HUES64 (cell line): ENCODE measurements around the gene ZSCAN26.
"Not testable (repeated sequence)": the region's sequence is repeated elsewhere in the genome, so short reads cannot be mapped to it uniquely, and the experiment has no call there.

Experiments
- H3K27ac ChIP-seq: 2 replicates; pipeline ENCODE4 v1.7.0; 2013; ENCODE audit warnings: low read depth, low read length, inconsistent platforms
- H3K27me3 ChIP-seq: 2 replicates; pipeline ENCODE4 v1.6.1; 2013; ENCODE audit warnings: mild to moderate bottlenecking, low read length; ENCODE audit not compliant: insufficient read depth
- H3K36me3 ChIP-seq: 2 replicates; pipeline ENCODE4 v1.6.1; 2013; ENCODE audit warnings: mild to moderate bottlenecking, low read length; ENCODE audit not compliant: insufficient read depth
- H3K4me1 ChIP-seq: 2 replicates; pipeline ENCODE4 v1.6.1; 2013; ENCODE audit warnings: mild to moderate bottlenecking, low read length, moderate library complexity; ENCODE audit not compliant: insufficient read depth
- H3K4me3 ChIP-seq: 2 replicates; pipeline ENCODE4 v1.5.1; 2013; ENCODE audit warnings: mild to moderate bottlenecking, low read length, moderate library complexity
- H3K9ac ChIP-seq: 2 replicates; pipeline ENCODE4 v1.6.1; 2013; ENCODE audit warnings: mild to moderate bottlenecking, low read depth, low read length
- H3K9me3 ChIP-seq: 2 replicates; pipeline ENCODE4 v1.6.1; 2013; ENCODE audit warnings: low read depth, low read length; ENCODE audit not compliant: insufficient read depth
- WGBS: fragments of 150-250, 120-280 bp; methylation state at CpG from one replicate; pipeline ENCODE4 v1.1.7; 2013; ENCODE audit warnings: missing lambda C conversion rate; 5-methylcytosine and 5-hydroxymethylcytosine counted together

Gene ZSCAN26

DNA sequence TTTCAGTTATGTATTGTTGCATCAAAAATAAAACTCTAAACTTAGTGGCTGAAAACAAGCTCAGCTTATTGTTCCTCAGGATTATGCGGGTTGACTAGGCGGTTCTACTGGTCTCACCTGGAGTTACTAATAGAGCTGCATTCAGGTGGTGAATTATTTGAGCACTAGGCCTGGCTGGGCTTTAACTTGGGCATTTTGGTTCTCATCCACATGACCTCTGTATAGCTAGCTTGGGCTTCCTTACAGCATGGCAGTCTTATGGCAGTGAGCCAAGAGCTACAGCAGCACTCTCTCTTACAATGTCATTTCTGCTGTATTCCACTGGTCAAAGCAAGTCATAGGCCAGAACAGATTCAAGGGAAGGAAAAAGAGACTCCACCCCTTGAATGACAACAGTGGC is 16.0 kb downstream of the ZSCAN26 start:
- Histone ChIP-seq H3K36me3 (peaks cover 41% of the 10 kb centered on the region), H3K9me3 (no peaks in the 10 kb centered on the region), H3K9ac (no peak overlapping the region), H3K4me1 (peaks cover 15% of the 10 kb centered on the region), H3K4me3 (peak overlapping the region; percentile 97; the same call in 1 of the 2 replicates), H3K27me3 (0 out of 2 replicates have a peak, but pooled peaks cover 3% of the 10 kb centered on the region), H3K27ac (no peak overlapping the region)
- 94% methylated on average over 2 of the region's 2 CpGs for WGBS

DNA sequence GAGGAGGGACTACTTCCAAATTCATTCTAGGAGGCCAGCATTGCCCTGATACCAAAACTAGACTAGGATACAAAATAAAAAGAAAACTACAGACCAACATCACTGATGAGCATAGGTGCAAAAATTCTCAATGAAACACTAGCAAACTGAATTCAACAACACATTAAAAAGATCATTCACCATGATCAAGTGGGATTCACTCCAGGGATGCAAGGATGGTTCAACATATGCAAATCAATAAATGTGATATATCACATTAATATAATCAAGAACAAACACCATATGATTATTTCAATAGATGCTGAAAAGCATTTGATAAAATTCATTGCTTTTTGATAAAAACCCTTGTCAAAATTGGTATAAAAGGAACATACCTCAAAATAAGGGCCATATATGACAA is 24.6 kb downstream of the ZSCAN26 start:
- Histone ChIP-seq H3K27ac (no peak overlapping the region), H3K9me3 (no peaks in the 10 kb centered on the region), H3K36me3 (peaks cover 43% of the 10 kb centered on the region), H3K27me3 (no peaks in the 10 kb centered on the region), H3K9ac (no peak overlapping the region), H3K4me3 (no peak overlapping the region), H3K4me1 (no peaks in the 10 kb centered on the region)

DNA sequence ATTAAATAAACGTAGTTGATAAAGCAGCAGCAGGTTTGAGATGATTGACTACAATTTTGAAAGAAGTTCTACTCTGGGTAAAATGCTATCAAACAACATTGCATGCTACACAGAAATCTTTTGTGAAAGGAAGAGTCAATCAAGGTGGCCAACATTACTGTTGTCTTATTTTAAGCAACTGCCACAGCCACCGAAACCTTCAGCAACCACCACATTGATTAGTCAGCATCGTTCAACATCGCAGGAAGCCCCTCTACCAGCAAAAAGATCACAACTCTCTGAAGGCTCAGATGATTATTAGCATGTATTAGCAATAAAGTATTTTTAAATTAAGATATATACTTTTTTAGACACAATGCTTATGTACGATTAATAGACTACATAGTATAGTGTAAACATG is 28.4 kb downstream of the ZSCAN26 start:
- H3K36me3 ChIP-seq: peaks cover 29% of the 10 kb centered on the region
- 99% methylated on average over 4 of the region's 5 CpGs for WGBS
- H3K9ac ChIP-seq: no peak overlapping the region

DNA sequence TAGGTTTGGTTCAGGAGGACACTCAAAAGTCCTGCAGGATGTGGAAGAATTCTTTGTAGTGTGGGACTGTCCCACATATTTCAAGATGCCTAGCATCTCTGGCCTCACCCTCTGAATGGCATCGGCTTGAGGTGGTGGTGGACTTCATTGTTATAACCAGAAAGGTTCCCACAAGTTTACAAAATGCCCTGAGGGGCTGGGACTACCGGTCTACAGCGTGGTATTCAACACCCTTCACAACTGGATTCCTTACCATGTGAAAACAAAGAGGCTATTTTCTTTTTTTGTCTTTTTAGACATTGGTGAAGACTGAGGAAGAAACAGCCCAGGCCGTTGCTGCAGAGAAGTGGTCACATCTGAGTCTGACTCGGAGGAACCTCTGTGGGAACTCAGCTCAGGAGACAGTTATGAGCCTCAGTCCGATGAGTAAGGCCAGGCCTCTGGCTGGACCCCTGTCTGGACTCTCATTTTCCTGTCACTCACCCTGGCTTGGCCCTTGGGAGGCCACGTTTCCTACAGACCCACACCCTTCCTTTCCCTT is 29.6 kb downstream of the ZSCAN26 start:
- 88% methylated on average over 7 of the region's 7 CpGs for WGBS

More for the DNA sequence above, 28.4 kb downstream of the ZSCAN26 start:
- H3K4me1 ChIP-seq: no peaks in the 10 kb centered on the region
- H3K4me3 ChIP-seq: no peak overlapping the region
- no peaks in the 10 kb centered on the region for H3K27me3 ChIP-seq
- H3K9me3 ChIP-seq: no peaks in the 10 kb centered on the region
- H3K27ac ChIP-seq: no peak overlapping the region

DNA sequence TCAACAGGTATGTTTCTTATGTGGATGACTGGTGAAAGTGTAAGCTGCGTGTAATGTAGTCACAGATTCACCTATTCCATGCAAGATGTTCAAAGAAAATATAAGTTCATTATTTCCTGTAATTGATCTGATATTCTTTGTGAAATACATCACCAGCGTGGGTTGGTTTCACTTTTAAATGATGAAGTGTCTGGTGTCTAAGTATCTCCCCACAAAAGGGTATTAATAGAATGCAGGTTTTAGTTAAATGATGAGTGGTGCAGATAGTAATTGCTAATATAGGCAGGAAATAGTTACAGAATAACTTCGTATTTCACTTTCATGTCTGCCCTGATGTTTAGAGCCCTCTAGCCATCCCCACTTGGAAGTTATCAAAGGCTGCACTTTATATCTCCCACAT is 36.6 kb downstream of the ZSCAN26 start:
- H3K9me3 ChIP-seq: no peaks in the 10 kb centered on the region
- 100% methylated on average over 3 of the region's 3 CpGs for WGBS
- no peak overlapping the region for H3K9ac ChIP-seq
- no peak overlapping the region for H3K4me3 ChIP-seq
- H3K27ac ChIP-seq: no peak overlapping the region
- no peaks in the 10 kb centered on the region for H3K4me1 ChIP-seq
- no peaks in the 10 kb centered on the region for H3K27me3 ChIP-seq
- H3K36me3 ChIP-seq: peaks cover 16% of the 10 kb centered on the region

More for the DNA sequence above, 29.6 kb downstream of the ZSCAN26 start:
- no peak overlapping the region for H3K4me3 ChIP-seq
- no peaks in the 10 kb centered on the region for H3K27me3 ChIP-seq
- H3K27ac ChIP-seq: no peak overlapping the region
- peaks cover 34% of the 10 kb centered on the region for H3K36me3 ChIP-seq
- no peaks in the 10 kb centered on the region for H3K4me1 ChIP-seq
- H3K9ac ChIP-seq: no peak overlapping the region
- no peaks in the 10 kb centered on the region for H3K9me3 ChIP-seq

DNA sequence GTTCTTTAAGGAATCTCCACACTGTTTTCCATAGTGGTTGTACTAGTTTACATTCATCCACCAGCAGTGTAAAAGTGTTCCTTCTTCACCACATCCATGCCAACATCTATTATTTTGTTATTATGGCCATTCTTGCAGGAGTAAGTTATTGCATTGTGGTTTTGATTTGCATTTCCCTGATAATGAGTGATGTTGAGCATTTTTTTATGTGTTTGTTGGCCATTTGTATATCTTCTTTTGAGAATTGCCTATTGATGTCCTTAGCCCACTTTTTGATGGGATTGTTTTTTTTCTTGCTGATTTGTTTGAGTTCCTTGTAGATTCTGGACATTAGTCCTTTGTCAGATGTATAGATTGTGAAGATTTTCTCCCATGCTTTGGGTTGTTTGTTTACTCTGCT is 39.4 kb downstream of the ZSCAN26 start:
- not testable (repeated sequence) for H3K9me3 ChIP-seq, H3K36me3 ChIP-seq, H3K4me3 ChIP-seq, H3K27me3 ChIP-seq, H3K27ac ChIP-seq, H3K9ac ChIP-seq
- peaks cover 20% of the 10 kb centered on the region for H3K4me1 ChIP-seq

DNA sequence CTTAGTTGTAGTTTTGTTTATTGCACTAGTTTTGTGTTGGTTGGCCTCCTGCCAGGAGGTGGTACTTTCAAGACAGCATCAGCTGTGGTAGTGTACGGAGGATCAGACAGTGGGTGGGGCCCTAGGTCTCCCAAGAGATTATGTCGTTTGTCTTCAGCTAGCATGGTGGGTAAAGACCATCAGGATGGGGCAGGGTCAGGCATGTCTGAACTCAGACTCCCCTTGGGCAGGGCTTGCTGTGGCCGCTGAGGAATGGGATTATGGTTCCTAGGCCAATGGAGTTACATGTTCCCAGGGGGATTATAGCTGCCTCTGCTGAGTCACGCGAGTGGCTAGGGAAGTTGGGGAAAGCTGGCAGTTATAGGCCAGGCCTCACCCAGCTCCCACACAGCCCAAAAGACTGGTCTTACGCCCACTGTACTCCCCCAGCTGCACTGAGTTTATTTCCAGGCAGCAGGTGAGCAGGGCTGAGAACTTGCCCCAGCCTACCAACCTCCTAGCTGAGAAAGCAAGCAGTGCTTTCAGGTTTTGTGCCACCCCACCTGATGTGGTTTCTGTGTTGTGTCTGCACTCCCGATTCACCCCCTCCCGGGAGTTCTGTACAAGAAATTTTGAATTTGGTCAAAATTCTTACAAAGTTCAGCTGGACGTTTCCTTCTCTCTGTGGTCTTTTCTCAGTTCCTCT is 44.3 kb downstream of the ZSCAN26 start:
- Histone ChIP-seq H3K9me3 (no peaks in the 10 kb centered on the region), H3K27me3 (no peaks in the 10 kb centered on the region), H3K4me3 (no peak overlapping the region), H3K36me3 (no peaks in the 10 kb centered on the region), H3K4me1 (peaks cover 20% of the 10 kb centered on the region), H3K9ac (no peak overlapping the region), H3K27ac (no peak overlapping the region)
- 89% methylated on average over 9 of the region's 9 CpGs for WGBS

DNA sequence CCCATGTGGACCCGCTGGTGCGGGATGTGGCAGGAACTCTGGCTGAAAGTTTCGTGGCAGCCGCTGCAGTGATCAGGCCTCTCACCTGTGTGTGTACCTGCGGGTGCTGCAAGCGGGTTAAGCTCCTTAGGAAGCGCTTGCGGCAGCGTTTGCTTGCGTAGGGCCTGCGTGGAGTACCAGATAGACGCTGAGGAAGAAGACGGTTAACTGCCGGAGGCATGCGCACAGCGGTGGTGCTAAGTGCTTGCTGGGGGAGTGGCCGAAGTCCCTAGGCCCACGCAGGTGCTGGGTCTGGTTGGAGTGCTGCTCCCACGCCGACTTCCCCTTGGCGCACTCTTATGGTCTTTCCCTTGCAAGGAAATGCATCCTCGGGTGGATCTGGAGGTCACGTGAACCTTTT is 46.0 kb downstream of the ZSCAN26 start:
- 94% methylated on average over 23 of the region's 23 CpGs for WGBS
- no peaks in the 10 kb centered on the region for H3K9me3 ChIP-seq

DNA sequence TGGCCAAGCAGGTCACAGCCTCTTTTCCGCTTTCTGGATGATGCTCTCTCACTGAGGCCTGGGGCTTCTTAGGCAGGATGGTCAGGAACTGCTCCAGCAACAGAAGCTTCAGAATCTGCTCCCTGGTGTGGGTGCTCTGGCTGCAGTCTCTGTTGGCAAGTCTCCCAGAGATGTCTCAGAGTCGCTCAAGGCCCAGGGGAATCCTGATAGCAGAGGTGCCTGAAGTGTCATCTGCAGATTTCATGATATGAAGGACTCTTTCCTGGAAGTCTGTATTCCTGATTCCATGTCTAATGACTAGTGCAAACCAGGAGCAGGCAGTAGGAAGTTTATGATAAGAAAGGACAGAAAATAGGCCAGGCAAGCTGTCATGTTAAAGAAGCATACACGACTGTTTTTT is 48.7 kb downstream of the ZSCAN26 start:
- 93% methylated on average over 3 of the region's 3 CpGs for WGBS
- H3K9ac ChIP-seq: no peak overlapping the region
- no peak overlapping the region for H3K4me3 ChIP-seq
- H3K9me3 ChIP-seq: no peaks in the 10 kb centered on the region
- no peak overlapping the region for H3K27ac ChIP-seq
- no peaks in the 10 kb centered on the region for H3K27me3 ChIP-seq
- H3K4me1 ChIP-seq: peaks cover 7% of the 10 kb centered on the region; the same call in 1 of the 2 replicates
- H3K36me3 ChIP-seq: no peaks in the 10 kb centered on the region

More for the DNA sequence above, 46.0 kb downstream of the ZSCAN26 start:
- H3K27me3 ChIP-seq: no peaks in the 10 kb centered on the region
- no peak overlapping the region for H3K4me3 ChIP-seq
- peaks cover 20% of the 10 kb centered on the region for H3K4me1 ChIP-seq
- no peak overlapping the region for H3K9ac ChIP-seq
- H3K27ac ChIP-seq: no peak overlapping the region
- no peaks in the 10 kb centered on the region for H3K36me3 ChIP-seq

DNA sequence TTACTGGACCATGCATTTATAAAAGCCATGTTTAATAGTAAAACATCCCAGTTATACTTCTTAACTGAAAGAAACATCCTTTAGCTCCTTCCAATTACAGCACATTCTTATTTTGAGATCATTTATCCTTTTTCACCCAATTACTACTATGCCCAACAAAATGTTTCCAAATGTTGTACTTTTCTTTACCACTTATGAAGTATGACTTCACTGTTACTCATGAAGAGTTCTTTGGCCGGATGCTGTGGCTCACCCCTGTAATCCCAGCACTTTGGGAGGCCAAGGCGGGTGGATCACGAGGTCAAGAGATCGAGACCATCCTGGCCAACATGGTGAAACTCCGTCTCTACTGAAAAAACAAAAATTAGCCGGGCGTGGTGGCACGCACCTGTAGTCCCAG is 50.9 kb downstream of the ZSCAN26 start:
- not testable (repeated sequence) for H3K36me3 ChIP-seq, H3K4me1 ChIP-seq, H3K9ac ChIP-seq, H3K9me3 ChIP-seq, H3K27me3 ChIP-seq, H3K4me3 ChIP-seq, H3K27ac ChIP-seq
- WGBS: 95% methylated on average over 8 of the region's 8 CpGs

DNA sequence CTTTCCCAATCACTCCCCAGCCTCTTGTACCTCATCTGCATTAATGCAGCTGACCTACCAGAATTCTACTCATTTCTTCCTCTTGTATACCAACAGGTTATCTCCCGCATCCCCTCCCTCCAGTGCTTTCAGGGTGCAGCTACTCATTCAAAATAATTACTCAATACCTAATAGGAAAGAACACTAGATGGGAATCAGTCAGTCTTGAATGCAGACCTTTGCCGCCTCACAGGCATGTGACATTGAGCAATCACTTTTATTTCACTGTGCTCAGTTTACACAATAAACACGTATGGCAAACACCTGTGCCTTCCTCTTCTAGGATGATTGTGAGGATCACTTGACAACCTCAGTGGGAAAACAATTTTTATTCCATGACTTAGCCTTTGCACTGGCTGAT is 55.7 kb downstream of the ZSCAN26 start:
- WGBS: 95% methylated on average over 3 of the region's 3 CpGs
- no peak overlapping the region for H3K4me3 ChIP-seq
- H3K27ac ChIP-seq: no peak overlapping the region
- H3K4me1 ChIP-seq: no peaks in the 10 kb centered on the region
- no peak overlapping the region for H3K9ac ChIP-seq
- peaks cover 24% of the 10 kb centered on the region for H3K36me3 ChIP-seq
- no peaks in the 10 kb centered on the region for H3K27me3 ChIP-seq
- H3K9me3 ChIP-seq: peaks cover 30% of the 10 kb centered on the region
